Neuron (in vitro differentiated cells): ENCODE data around the gene BABAM2.
"Not testable (repeated sequence)": the region's sequence is repeated elsewhere in the genome, so short reads cannot be mapped to it uniquely, and the experiment has no call there.

ENCODE experiments used
- H2AFZ ChIP-seq: one replicate; pipeline ENCODE4 v1.6.1; 2013; ENCODE audit warnings: low read depth, mild to moderate bottlenecking, inconsistent platforms, low read length, moderate library complexity
- H3K27me3 ChIP-seq: one replicate; pipeline ENCODE4 v1.6.1; 2013; ENCODE audit warnings: low read length; ENCODE audit not compliant: insufficient read depth
- H3K36me3 ChIP-seq: one replicate; pipeline ENCODE4 v1.6.1; 2013; ENCODE audit warnings: low read length; ENCODE audit not compliant: insufficient read depth
- H3K4me1 ChIP-seq: one replicate; pipeline ENCODE4 v1.6.1; 2013; ENCODE audit warnings: low read length; ENCODE audit not compliant: insufficient read depth
- H3K4me3 ChIP-seq: 2 replicates; pipeline ENCODE4 v1.5.1; 2013; ENCODE audit warnings: mild to moderate bottlenecking, low read length, moderate library complexity
- H3K9me3 ChIP-seq: one replicate; pipeline ENCODE4 v1.6.1; 2013; ENCODE audit warnings: low read length

Gene BABAM2

GRCh38 chr2:27965841-27966240 lies 75.3 kb downstream of the BABAM2 start:
- peaks cover 2% of the 10 kb centered on the region for H3K4me1 ChIP-seq
- H3K27me3 ChIP-seq: no peaks in the 10 kb centered on the region
- H3K4me3 ChIP-seq: no peak overlapping the region
- H3K9me3 ChIP-seq: peaks cover 6% of the 10 kb centered on the region
- no peak overlapping the region for H2AFZ ChIP-seq
- no peaks in the 10 kb centered on the region for H3K36me3 ChIP-seq

GRCh38 chr2:27966466-27966865 lies 75.9 kb downstream of the BABAM2 start:
- H3K4me3 ChIP-seq: no peak overlapping the region
- no peaks in the 10 kb centered on the region for H3K4me1 ChIP-seq
- H3K36me3 ChIP-seq: no peaks in the 10 kb centered on the region
- H3K27me3 ChIP-seq: no peaks in the 10 kb centered on the region
- no peak overlapping the region for H2AFZ ChIP-seq
- H3K9me3 ChIP-seq: peaks cover 6% of the 10 kb centered on the region

GRCh38 chr2:27967076-27967475 lies 76.5 kb downstream of the BABAM2 start:
- Histone ChIP-seq H3K4me3 (no peak overlapping the region), H2AFZ (no peak overlapping the region), H3K36me3 (no peaks in the 10 kb centered on the region), H3K9me3 (peaks cover 6% of the 10 kb centered on the region), H3K27me3 (no peaks in the 10 kb centered on the region), H3K4me1 (no peaks in the 10 kb centered on the region)

- not testable (repeated sequence) for H3K27me3 ChIP-seq, H2AFZ ChIP-seq, H3K36me3 ChIP-seq, H3K4me1 ChIP-seq, H3K9me3 ChIP-seq, H3K4me3 ChIP-seq
Observed at GRCh38 chr2:27968045-27968444, 77.5 kb downstream of the BABAM2 start.

GRCh38 chr2:27968957-27969356 lies 78.4 kb downstream of the BABAM2 start:
- not testable (repeated sequence) for H3K27me3 ChIP-seq

GRCh38 chr2:27972311-27972710 lies 81.8 kb downstream of the BABAM2 start:
- no peak overlapping the region for H3K4me3 ChIP-seq
- no peak overlapping the region for H2AFZ ChIP-seq
- H3K9me3 ChIP-seq: peaks cover 6% of the 10 kb centered on the region
- H3K27me3 ChIP-seq: no peaks in the 10 kb centered on the region
- H3K36me3 ChIP-seq: no peaks in the 10 kb centered on the region
- H3K4me1 ChIP-seq: no peaks in the 10 kb centered on the region

More at GRCh38 chr2:27968957-27969356, 78.4 kb downstream of the BABAM2 start:
- not testable (repeated sequence) for H3K4me1 ChIP-seq, H2AFZ ChIP-seq, H3K9me3 ChIP-seq, H3K36me3 ChIP-seq, H3K4me3 ChIP-seq

GRCh38 chr2:27973592-27973991 lies 83.1 kb downstream of the BABAM2 start:
- Histone ChIP-seq H3K4me3 (no peak overlapping the region), H3K36me3 (no peaks in the 10 kb centered on the region), H3K27me3 (no peaks in the 10 kb centered on the region), H3K9me3 (peaks cover 2% of the 10 kb centered on the region), H2AFZ (no peak overlapping the region), H3K4me1 (no peaks in the 10 kb centered on the region)

GRCh38 chr2:27976308-27976707 lies 85.8 kb downstream of the BABAM2 start:
- Histone ChIP-seq H2AFZ (no peak overlapping the region), H3K4me1 (no peaks in the 10 kb centered on the region), H3K36me3 (no peaks in the 10 kb centered on the region), H3K4me3 (no peak overlapping the region), H3K9me3 (no peaks in the 10 kb centered on the region), H3K27me3 (no peaks in the 10 kb centered on the region)

GRCh38 chr2:27977731-27978312 lies 87.3 kb downstream of the BABAM2 start:
- no peak overlapping the region for H2AFZ ChIP-seq
- no peaks in the 10 kb centered on the region for H3K9me3 ChIP-seq
- H3K4me1 ChIP-seq: no peaks in the 10 kb centered on the region
- H3K4me3 ChIP-seq: no peak overlapping the region
- H3K27me3 ChIP-seq: no peaks in the 10 kb centered on the region
- H3K36me3 ChIP-seq: no peaks in the 10 kb centered on the region

- not testable (repeated sequence) for H3K36me3 ChIP-seq, H3K27me3 ChIP-seq, H3K4me1 ChIP-seq, H2AFZ ChIP-seq, H3K9me3 ChIP-seq, H3K4me3 ChIP-seq
Observed at GRCh38 chr2:27978761-27979160, 88.2 kb downstream of the BABAM2 start.

- no peak overlapping the region for H3K4me3 ChIP-seq
- H3K4me1 ChIP-seq: no peaks in the 10 kb centered on the region
- no peaks in the 10 kb centered on the region for H3K36me3 ChIP-seq
- H2AFZ ChIP-seq: no peak overlapping the region
- H3K9me3 ChIP-seq: no peaks in the 10 kb centered on the region
- no peaks in the 10 kb centered on the region for H3K27me3 ChIP-seq
Observed at GRCh38 chr2:27980242-27980641, 89.7 kb downstream of the BABAM2 start.

- no peak overlapping the region for H3K4me3 ChIP-seq
- no peaks in the 10 kb centered on the region for H3K4me1 ChIP-seq
- H3K27me3 ChIP-seq: no peaks in the 10 kb centered on the region
- H3K36me3 ChIP-seq: no peaks in the 10 kb centered on the region
- no peaks in the 10 kb centered on the region for H3K9me3 ChIP-seq
- no peak overlapping the region for H2AFZ ChIP-seq
Observed at GRCh38 chr2:27984153-27984552, 93.6 kb downstream of the BABAM2 start.

- H3K4me3 ChIP-seq: no peak overlapping the region
- no peaks in the 10 kb centered on the region for H3K27me3 ChIP-seq
- no peaks in the 10 kb centered on the region for H3K9me3 ChIP-seq
- no peaks in the 10 kb centered on the region for H3K36me3 ChIP-seq
- H3K4me1 ChIP-seq: peaks cover 5% of the 10 kb centered on the region
- H2AFZ ChIP-seq: no peak overlapping the region
Observed at GRCh38 chr2:27988306-27988705, 97.8 kb downstream of the BABAM2 start.

- Histone ChIP-seq H3K4me1 (peaks cover 5% of the 10 kb centered on the region), H3K4me3 (no peak overlapping the region), H3K9me3 (no peaks in the 10 kb centered on the region), H3K36me3 (no peaks in the 10 kb centered on the region), H2AFZ (no peak overlapping the region), H3K27me3 (no peaks in the 10 kb centered on the region)
Observed at GRCh38 chr2:27988718-27989117, 98.2 kb downstream of the BABAM2 start.
